Urothelium cell line (cell line): ENCODE data around the gene AP2A2.

Experiments
- DNase-seq: peaks from one replicate; pipeline ENCODE4 v3.0.0; 2011; ENCODE audit warnings: low spot score, mixed read lengths
- FAIRE-seq: peaks from 2 replicates; lab custom pipeline; 2011; peaks lifted over from hg19 to GRCh38; lab: Jason Lieb, UNC

AP2A2 gene

DNA sequence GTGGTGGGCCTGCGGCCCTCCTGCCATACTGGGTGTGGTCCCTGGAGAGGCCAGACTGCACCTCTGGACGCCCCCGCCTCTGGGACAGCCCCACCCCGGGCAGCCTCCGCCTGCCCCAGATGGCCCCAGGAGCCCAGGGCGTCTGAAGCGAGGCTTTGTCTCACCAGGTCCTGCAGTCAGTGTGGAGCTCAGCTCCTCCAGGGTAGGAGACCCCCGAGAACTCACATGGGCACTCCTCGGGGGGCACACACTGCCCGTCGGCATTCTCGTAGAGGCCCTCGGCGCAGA is 100.4 kb downstream of the AP2A2 start:
- no peak for FAIRE-seq
- DNase-seq, result no peak

DNA sequence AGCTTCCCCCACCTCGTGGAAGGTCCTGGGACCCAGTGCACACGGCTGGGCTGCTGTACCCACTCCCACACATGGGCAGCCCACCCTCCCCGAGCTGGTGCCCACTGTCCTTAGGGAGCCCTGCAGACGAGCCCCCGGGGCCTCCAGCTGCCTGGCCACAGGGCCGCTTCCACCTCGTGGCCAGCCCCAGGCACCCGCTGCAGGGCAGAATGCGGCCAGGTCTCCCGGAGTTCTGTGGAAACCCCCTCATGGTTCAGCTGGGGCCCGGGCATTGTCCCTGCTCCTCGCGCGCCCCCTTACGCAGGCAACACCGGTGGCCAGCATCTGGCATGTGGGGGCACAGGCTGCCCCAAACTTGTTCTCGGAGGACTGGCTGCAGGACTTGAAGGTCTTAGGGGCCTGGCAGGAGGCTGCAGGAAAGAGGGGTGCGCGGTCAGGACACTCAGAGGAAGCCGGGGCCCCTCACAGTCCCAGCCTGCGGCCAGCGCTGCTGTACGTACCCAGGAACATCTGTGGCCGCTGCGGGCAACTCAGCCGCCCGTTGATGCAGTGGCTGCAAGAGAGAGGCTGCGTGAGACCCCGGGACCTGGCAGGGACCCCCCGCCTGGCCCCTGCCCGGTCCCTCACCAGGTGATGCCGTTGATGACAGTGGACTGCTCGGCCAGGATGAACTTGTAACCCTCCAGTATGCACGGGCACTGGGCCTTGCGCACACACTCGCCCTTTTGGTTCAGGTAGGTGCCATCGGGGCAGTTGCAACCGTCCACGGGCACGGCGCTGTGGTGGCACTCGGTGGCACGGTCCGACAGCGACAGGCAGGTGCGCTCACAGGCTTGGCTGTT is 101.2 kb downstream of the AP2A2 start:
- no peak for DNase-seq

DNA sequence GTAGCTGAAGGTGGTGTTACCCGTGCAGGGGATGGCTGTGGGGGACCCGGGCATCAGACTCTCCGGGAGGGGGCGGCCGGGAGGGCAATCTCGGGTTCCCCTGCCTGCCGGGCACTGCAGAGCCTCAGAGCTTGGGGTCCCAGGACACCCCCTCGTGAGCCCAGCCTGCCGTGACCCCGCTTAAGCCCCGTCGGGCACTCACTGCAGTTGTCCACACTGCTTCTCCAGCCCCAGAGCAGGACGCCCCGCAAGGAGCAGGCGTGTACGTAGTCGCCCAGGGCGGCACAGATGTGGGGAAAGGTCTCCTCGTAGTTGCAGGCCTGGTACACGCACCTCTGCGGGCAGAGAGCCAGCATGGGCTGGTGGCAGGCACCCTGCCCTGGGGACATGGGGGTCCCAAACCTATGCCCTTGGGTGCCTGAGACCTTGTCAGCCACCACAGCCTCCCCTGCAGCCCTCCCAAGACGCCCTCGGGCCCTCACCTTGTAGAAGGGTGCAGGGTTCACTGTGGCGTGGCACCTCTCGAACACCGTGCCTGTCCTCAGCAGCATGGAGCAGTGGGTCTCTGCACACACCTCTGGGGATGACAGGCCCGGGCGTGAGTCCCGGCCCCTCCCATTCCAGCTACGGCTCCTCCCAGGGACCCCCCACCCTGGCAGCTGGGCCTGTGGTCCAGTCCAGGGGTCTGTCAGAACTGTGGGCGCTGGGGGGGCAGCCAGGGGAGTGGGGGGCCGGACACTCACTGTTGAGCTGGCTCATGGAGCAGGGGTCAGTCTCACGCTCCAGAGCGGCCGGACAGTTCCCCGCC is 102.0 kb downstream of the AP2A2 start:
- DNase-seq (no peak), FAIRE-seq (no peak)

More for the DNA sequence above, 101.2 kb downstream of the AP2A2 start:
- FAIRE-seq, result no peak

DNA sequence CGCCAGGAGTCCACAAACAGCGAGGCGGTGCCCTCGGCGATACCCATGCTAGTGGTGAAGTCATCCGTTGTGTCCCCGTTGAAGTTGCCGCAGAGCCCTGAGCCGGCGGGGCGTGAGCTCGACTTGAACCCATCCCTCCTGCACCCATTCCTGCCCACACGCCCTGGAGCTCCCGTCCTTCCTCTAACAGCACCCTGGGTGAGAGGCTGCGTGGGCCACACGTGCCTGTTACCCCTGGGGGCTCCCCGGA is 102.5 kb downstream of the AP2A2 start:
- no peak for DNase-seq
- FAIRE-seq, result no peak

DNA sequence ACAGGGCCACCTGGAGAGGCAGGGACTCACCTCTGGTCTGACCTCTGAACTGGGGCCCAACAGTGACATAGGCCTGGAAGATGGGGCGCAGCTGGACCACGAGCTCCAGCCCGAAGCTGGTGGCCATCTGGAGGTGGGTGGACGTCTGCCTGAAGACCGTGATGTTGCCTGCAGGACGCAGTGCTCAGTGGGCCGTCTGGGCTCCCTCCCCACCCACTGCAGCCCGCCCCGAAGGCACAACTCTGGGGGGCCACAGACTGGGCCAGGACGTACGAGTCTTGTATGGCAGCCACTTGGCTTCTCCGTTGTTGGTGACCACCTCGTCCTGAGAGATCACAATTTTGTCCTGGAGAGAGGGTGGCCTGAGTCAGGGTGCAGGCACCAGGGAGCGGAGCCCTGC is 102.9 kb downstream of the AP2A2 start:
- DNase-seq (no peak), FAIRE-seq (no peak)

DNA sequence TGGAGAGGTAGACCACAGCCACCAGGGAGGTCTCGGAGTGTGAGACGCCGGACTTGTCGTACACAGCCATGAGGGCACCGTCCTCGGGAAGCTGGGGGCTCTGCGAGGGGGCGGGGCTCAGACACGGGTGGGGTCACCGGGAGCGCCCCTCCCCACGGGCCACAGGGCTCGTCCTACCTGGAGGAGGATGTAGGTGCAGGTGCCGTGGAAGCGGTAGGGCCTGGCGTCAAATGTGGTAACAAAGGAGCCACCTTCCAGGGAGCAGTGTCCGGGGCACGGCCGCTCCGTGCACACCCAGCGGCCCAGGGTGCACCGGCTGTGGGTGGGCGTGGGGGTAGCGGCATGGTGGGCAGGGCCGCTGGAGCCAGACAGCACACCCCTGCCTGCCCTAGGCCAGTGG is 103.4 kb downstream of the AP2A2 start:
- FAIRE-seq (no peak), DNase-seq (no peak)

DNA sequence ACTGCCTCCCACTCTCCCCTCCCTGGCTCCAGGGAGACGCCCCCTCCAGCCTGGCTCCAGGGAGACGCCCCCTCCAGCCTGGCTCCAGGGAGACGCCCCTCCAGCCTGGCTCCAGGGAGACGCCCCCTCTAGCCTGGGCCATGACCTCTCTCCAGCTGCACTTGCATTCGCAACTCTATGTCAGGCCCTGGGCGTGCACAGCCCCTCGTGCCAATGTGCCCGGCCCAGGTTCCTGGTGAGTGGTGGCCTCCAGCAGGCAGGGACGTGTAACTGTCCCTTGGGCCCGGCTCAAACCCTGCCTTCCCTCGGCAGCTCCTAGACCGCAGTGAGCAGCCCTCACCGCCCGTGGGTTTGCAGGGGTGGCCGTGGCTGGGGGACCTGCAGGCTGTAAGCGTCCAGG is 104.0 kb downstream of the AP2A2 start:
- DNase-seq, result no peak

DNA sequence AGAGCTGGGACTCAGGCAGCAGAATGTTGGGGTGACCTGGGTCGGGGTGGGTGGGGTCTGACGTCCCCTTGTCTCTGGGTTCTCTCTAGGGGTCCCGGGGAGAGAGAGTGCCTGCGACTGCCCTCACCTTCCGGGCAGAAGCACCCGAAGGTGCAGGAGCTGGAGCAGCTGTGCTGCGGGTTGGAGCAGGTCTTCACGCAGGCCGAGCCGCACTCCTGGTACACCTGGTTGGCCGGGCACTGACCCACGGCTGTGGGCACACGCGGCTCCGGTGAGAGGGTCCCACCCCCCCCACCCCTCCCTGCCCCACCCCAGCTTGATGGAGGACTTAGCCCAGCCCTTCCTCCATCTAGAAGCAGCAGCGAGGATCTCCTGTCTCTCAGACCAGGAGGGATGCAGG is 104.4 kb downstream of the AP2A2 start:
- FAIRE-seq (no peak), DNase-seq (no peak)

More for the DNA sequence above, 104.0 kb downstream of the AP2A2 start:
- FAIRE-seq, result no peak

DNA sequence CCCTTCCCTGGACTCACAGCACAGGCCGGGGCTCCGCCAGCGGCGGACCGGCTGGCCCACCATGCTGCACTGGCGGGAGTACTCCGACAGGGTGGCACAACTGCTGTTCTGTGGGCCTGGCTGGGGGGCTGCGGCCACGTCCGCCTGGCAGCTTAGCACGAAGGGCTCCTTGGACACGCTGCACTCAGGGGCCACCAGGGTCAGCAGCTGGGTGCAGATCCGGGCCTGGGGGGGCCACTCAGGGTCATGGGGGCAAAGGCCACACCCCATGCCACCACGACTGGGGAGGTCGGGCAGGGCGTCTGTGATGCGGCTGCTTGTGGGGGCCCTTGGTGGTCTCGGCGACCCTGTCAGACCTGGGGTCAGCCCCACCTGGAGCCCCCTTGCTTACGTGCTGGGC is 104.9 kb downstream of the AP2A2 start:
- FAIRE-seq (no peak), DNase-seq (no peak)

DNA sequence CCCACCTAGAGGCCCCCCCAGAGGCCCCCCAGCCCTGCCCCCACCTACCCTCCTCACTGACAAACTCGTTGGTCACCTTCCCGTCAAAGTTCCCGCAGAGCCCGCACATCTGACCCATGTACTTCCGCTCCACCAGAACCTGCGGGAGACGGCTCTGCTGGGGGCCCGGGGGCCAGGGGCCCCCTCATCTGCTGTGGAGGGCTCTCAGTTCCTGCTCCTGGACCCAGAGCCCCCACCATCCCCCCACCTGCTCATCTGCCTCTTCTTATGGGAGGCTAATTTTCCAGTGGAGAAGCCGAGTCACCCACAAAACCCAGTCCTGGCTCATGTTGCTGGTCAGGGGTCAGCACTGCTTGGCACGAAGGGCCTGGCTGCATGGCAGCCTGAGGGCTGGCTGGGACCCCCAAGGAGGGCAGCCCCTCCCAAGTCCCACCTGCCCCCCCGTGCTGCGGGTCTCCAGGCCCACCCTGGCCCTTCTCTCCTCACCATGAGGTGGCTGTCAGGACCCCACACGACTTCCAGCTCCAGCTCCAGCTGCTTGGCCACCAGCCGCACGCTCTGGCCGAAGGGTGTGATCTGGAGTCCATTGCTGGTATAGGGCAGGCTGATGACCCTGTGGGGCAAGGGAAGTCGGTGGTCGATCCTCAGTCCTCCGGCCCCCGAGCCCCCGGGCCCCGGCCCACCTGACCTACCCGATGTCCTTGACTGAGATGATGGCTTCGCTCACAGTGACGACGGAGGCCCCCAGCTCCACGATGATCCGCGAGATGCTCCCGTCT is 105.6 kb downstream of the AP2A2 start:
- DNase-seq (no peak), FAIRE-seq (no peak)

DNA sequence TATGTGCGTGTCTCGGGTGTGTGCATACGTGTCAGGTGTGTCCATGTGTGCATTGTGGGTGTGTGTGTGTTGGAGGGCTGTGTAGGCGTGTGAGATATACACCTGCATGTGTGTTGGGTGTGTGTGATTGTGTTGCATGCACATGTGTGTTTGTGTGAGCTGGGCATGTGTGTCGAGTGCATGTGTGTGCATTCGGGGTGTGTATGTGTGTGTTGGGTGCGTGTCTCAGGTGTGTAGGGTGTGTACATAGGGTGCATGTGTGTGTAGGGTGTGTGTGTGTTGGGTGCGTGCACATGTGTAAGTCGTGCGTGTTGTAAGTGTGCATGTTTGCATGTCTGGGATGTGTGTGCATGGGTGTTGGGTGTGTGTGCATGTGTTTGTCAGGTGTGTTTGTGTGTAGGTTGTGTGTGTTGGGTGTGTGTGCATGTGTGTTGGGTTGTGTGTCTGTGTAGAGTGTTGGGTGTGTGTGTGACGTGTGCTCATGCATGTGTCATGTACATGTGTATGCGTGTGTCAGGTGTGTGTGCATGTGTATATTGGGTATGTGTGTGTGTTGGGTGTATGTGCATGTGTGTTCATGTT is 106.7 kb downstream of the AP2A2 start:
- peak; percentile 92 for FAIRE-seq

DNA sequence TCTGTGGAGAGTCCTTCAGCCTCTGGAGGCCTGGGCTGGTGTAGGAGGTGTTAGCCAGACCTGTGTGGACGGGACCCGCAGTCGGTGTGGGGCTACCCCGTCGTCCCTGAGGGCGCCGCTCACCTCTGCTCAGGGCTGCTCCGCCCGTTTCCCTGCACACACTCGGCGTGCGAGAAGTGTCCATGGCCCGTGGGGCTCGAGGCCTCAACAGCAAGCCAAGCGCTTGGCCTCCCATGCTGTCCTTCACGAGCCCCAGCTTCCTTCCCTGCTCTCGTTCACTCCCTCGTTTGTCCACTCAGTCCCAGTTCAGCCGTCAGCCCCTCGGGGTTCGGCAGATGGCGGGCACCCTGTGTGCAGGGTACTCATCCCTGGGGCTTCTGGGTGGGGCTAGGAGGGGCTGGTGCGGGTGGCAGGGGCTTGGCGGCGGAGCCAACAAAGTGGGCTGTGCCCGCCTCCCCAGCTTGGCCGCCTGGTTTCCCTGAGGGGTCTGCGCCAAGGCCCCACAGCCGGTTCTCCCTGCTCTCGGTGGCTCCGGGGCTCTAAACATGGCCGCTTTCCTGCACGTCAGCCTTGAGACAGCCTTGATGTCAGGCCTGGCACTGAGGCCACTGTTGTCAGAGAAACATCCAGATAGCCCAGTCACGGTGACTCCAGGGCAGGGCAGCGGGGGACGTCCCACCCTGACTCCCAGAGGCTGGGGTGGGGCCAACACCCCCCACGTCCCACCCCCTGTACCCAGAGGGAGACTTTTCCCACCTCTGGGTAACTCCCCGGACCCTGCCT is 107.5 kb downstream of the AP2A2 start:
- DNase-seq, result no peak
- no peak for FAIRE-seq

More for the DNA sequence above, 106.7 kb downstream of the AP2A2 start:
- DNase-seq, result no peak

DNA sequence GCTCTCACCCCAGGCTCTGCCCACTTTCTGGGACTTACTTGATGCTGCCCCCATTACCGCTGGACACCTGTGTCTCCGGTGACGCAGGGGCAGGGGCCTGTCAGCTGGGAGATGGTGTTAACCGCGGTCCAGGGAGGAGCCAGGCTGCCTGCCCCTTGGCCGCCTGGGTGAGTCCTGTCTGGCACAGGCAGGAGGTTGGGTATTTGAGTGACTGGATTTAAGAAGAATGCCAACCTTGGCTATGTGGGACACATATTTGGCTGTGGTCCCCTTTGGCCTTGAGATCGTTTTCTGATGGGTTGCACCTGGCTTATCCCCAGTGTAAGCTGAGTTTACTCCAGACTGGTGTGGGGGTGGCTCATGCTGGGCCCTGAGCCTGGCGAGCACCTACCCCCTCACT is 108.3 kb downstream of the AP2A2 start:
- DNase-seq (no peak), FAIRE-seq (no peak)

DNA sequence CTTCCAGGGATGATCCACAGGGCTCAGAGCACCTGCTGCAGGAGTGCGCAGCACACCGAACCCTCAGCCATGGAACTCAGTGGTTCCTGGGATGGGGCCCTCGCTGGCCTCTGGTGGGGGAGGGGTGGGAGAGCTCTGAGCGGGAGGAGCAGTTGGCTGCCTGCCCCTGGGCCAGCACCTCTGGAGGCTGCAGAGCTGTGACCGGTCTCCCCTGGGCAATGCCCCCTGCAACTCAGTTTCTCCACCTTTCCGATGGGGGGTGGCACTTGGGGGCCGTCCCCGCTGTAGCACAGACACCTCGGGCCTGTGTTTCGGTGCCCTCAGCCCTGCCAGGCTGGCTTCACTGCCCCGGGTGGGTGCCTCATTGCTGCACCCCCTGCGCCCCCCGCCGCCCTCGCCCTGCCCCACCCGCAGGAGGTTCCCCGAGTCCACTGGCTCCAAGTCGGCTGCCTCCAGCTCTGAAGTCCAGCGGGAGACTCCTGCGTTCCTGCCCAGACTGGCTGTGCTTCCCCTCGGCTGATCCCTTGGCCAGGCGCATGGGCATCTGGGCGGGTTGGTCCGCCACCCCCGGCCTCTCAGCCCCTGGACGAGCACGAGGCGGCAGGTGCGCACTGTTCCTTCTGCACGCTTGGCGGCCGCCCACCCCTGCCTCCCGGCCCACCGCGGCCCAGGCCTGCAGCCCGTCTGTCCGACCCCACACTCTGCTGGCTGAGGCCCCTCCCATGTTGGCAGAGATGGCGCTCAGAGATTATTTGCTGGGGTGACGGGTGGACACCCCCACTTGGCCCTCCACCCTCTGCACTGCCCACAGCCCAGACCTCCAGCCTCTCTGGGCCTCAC is 109.0 kb downstream of the AP2A2 start:
- FAIRE-seq (no peak), DNase-seq (no peak)

DNA sequence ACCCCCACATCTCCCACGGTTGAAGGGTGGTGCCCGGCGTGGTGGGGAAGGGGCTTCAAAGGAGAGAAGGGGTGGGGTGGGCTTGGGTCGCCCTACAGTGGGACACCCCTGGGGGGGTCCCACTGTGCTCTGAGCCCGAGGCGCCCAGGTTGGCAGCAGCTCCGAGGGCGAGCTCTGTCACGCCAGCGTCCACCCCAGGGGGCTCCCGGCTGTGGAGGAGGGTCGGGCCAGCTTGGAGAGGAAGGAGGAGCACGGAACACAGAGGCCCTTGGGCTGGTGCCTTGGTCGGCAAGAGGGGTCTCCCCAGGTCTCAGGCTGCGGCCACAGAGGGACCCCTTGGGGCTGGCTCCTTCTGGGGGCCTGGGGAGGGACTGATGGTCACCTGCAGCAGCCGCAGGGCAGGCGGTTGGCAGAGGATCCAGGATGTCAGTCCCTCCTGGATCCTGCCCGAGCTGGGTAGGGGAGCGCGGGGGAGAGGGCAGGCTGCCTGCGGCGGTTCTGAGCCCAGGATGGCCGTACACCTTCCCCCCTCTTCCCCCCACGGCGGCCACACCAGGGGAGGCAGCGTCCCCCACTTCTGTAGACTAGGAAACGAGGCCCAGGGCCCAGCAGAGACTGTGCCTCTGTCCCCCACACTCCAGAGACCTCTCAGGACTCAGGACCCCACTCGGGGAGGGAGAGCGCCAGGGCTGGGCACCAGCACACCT is 110.1 kb downstream of the AP2A2 start:
- no peak for FAIRE-seq

DNA sequence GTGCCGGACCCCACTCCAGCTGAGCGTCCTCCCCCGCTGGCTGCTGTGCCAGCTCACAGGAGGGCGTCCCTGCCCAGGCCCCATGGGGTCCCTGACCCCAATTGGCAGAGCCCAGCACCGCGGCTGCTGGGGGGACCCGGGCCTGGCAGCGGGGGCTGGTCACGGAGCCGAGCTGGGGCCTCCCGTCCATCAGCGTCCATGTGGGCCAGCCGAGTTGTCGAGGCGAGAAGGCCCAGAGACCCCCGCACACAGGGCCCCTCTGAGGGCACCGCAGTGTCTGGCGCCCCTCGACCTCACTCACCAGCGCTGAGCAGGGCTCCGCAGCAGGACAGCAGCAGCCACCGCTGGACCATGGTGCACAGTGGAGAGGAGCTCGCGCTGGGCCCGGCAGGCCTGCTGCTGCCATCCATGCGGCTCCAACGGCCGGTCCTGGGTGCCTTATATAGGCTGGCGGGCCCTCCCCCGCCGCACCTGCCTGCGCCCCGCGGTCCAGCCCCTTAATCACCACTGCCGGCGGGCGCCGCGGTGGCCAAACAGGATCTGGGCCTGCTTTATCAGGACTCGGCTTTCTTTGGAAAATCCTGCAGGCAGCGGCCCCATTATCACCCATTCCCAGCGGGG is 110.7 kb downstream of the AP2A2 start, which contains the start of gene MUC6:
MUC6 (minus strand) TSS at position 416 of the 621 bp plus-strand sequence; CDS start at position 353, 63 bp downstream.
- DNase-seq, result no peak
- FAIRE-seq, result no peak

More for the DNA sequence above, 110.1 kb downstream of the AP2A2 start:
- no peak for DNase-seq

DNA sequence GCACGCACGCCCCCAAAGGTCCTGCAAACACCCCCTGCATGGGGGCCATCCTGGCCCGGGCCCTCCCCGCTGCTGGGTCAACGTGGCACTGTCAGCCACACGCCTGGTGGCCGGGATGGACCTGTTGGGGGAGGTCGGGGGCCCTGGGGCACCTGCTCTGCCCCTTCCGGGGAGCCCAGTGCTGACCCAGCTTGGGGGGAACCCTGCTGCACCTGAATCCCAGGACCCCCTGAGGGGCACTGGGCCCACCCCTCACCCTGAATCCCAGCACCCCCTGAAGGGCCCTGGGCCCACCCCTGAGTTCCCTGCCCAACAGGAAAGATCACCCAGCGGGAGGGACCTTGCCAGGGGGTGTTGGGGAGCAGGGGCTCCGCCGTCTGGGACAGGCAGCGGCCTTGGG is 111.3 kb downstream of the AP2A2 start:
- FAIRE-seq (no peak), DNase-seq (no peak)

DNA sequence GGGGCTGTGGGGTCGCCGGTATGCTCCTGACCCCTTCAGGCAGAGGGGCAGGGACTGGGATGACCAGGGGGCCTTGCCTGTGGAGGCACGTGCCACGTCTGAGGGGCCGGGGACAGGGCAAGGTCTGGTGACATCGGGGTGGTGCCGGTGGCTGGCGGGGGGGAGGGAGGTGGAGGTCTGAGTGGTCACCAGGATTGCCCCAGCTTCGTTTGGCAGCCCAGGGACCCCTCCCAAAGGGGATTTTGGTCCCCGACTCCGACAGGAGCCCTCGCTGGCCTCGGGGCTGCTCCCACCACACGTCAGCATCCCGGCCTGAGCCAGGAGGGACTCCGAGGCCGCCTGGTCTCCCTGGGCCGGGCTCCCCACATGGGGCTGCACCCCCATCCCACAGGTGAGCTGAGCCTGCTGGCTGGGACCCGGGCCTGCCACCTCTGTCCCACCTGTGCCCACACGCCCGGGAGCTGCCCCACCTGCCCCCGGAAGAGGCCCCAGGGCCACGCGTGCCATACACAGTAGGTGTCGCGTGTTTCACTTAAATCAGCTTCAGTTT is 111.9 kb downstream of the AP2A2 start:
- DNase-seq (no peak), FAIRE-seq (no peak)
